Measurements from ENCODE around the gene ARHGEF11. TPM values are rescaled to one million over a fixed set of nuclear protein-coding genes. Genes with fewer than 3 reads are reported as not detected.

Gene ARHGEF11
- total and polyA plus RNA-seq, 9 of the 15 experiments (the other 6 are each of a cell fraction or from before 2014, with no cell fraction given), result 0.14 to 15.5 (median 9.0) TPM

DNA sequence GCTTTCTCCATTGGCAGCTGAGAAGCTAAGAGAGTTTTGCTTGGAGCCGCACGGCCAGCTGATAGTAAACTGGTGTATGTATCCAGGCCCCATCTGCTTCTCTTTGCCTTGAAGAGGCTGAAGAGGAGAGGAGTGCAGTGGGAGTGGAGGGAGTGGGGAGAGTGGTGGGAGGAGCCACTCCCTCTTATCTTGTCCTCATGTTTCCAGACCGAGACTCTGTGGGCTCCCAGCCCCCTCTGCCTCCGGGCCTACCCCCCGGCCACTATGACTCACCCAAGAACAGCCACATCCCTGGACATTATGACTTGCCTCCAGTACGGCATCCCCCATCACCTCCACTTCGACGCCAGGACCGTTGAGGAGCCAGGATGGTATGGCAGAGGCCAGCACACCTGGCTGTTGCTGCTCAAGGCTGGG, 131.1 kb downstream of the ARHGEF11 start (continued):
- TF ChIP-seq ZNF696 (CRISPR knock-in tag; conservative IDR thresholded peaks at IDR 0.05), result no peak
- TF ChIP-seq PHF8 (IDR thresholded peaks at IDR 0.05; ENCODE audit: borderline replicate concordance, low read length), result no peak
- peak; percentile 45; the same call in 1 of the 2 replicates for TF ChIP-seq CXXC5 (CRISPR knock-in tag; IDR thresholded peaks at IDR 0.05)
- TF ChIP-seq KDM5B (IDR thresholded peaks at IDR 0.05; ENCODE audit: insufficient replicate concordance, low read depth, low read length), result peak; percentile 67
- TF ChIP-seq, protein P1, sequence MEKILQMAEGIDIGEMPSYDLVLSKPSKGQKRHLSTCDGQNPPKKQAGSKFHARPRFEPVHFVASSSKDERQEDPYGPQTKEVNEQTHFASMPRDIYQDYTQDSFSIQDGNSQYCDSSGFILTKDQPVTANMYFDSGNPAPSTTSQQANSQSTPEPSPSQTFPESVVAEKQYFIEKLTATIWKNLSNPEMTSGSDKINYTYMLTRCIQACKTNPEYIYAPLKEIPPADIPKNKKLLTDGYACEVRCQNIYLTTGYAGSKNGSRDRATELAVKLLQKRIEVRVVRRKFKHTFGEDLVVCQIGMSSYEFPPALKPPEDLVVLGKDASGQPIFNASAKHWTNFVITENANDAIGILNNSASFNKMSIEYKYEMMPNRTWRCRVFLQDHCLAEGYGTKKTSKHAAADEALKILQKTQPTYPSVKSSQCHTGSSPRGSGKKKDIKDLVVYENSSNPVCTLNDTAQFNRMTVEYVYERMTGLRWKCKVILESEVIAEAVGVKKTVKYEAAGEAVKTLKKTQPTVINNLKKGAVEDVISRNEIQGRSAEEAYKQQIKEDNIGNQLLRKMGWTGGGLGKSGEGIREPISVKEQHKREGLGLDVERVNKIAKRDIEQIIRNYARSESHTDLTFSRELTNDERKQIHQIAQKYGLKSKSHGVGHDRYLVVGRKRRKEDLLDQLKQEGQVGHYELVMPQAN (IDR thresholded peaks at IDR 0.05; ENCODE audit: borderline replicate concordance), result no peak
- TF ChIP-seq ELF4 (CRISPR knock-in tag; IDR thresholded peaks at IDR 0.05), result no peak
- TF ChIP-seq MAFG (tag; conservative IDR thresholded peaks at IDR 0.05), result no peak
- TF ChIP-seq, protein P2, sequence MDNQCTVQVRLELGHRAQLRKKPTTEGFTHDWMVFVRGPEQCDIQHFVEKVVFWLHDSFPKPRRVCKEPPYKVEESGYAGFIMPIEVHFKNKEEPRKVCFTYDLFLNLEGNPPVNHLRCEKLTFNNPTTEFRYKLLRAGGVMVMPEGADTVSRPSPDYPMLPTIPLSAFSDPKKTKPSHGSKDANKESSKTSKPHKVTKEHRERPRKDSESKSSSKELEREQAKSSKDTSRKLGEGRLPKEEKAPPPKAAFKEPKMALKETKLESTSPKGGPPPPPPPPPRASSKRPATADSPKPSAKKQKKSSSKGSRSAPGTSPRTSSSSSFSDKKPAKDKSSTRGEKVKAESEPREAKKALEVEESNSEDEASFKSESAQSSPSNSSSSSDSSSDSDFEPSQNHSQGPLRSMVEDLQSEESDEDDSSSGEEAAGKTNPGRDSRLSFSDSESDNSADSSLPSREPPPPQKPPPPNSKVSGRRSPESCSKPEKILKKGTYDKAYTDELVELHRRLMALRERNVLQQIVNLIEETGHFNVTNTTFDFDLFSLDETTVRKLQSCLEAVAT (IDR thresholded peaks at IDR 0.05), result peak in 1 of 2 experiments; percentile 50; a peak in 1 of 4 replicates
- no peak for TF ChIP-seq SPI1 (IDR thresholded peaks at IDR 0.05; ENCODE audit: borderline replicate concordance, low read depth, low read length)
- TF ChIP-seq MAFF (IDR thresholded peaks at IDR 0.05; ENCODE audit: low read length), result no peak
- no peak for TF ChIP-seq MCM2 (IDR thresholded peaks at IDR 0.05; ENCODE audit: low read depth)
- TF ChIP-seq ZNF707 (CRISPR knock-in tag; conservative IDR thresholded peaks at IDR 0.05), result no peak
- no peak for TF ChIP-seq E2F3 (CRISPR knock-in tag; IDR thresholded peaks at IDR 0.05)
- TF ChIP-seq GABPA (tag; conservative IDR thresholded peaks at IDR 0.05; ENCODE audit: low read depth), result no peak
- TF ChIP-seq ZNF217 (CRISPR knock-in tag; IDR thresholded peaks at IDR 0.05), result no peak
- no peak for TF ChIP-seq IFI16 (CRISPR knock-in tag; IDR thresholded peaks at IDR 0.05)
- no peak for TF ChIP-seq ZNF717 (CRISPR knock-in tag; IDR thresholded peaks at IDR 0.05)
- TF ChIP-seq CREM (IDR thresholded peaks at IDR 0.05; ENCODE audit: low read depth), result peak; percentile 59
- TF ChIP-seq KDM4B (IDR thresholded peaks at IDR 0.05; ENCODE audit: borderline replicate concordance in 2 of 2, low read depth in 1 of 2), result no peak
- TF ChIP-seq JUN (IDR thresholded peaks at IDR 0.05; ENCODE audit: borderline replicate concordance, low read depth, low read length), result peak; percentile 97
- no peak; the same call in 1 of the 2 replicates for TF ChIP-seq JUN (CRISPR knock-in tag; IDR thresholded peaks at IDR 0.05; ENCODE audit: borderline replicate concordance)
- TF ChIP-seq TRIM25 (IDR thresholded peaks at IDR 0.05; ENCODE audit: borderline replicate concordance), result no peak
- TF ChIP-seq, protein P3, sequence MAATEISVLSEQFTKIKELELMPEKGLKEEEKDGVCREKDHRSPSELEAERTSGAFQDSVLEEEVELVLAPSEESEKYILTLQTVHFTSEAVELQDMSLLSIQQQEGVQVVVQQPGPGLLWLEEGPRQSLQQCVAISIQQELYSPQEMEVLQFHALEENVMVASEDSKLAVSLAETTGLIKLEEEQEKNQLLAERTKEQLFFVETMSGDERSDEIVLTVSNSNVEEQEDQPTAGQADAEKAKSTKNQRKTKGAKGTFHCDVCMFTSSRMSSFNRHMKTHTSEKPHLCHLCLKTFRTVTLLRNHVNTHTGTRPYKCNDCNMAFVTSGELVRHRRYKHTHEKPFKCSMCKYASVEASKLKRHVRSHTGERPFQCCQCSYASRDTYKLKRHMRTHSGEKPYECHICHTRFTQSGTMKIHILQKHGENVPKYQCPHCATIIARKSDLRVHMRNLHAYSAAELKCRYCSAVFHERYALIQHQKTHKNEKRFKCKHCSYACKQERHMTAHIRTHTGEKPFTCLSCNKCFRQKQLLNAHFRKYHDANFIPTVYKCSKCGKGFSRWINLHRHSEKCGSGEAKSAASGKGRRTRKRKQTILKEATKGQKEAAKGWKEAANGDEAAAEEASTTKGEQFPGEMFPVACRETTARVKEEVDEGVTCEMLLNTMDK (IDR thresholded peaks at IDR 0.05; ENCODE audit: borderline replicate concordance, insufficient read depth, low read depth, low read length, poor library complexity, severe bottlenecking), result no peak

All from K562 (cell line).